LNCaP clone FGC (cell line): ENCODE measurements around the gene MPPED2.

Source experiments
- DNase-seq: peaks from one replicate; pipeline ENCODE4 v3.0.0-alpha.2; 2011; ENCODE audit warnings: low read depth
- H3K4me3 ChIP-seq: 2 replicates; pipeline ENCODE4 v1.5.1; 2011; ENCODE audit warnings: mild to moderate bottlenecking, low read depth, low read length, control low read depth
- TF ChIP-seq, protein P1 (sequence below): IDR thresholded peaks from 2 replicates; pipeline ENCODE4 v1.5.1; 2012; ENCODE audit warnings: mild to moderate bottlenecking; ENCODE audit not compliant: control insufficient read depth, insufficient read depth; ENCODE audit errors: extremely low read depth

The MPPED2 gene

DNA sequence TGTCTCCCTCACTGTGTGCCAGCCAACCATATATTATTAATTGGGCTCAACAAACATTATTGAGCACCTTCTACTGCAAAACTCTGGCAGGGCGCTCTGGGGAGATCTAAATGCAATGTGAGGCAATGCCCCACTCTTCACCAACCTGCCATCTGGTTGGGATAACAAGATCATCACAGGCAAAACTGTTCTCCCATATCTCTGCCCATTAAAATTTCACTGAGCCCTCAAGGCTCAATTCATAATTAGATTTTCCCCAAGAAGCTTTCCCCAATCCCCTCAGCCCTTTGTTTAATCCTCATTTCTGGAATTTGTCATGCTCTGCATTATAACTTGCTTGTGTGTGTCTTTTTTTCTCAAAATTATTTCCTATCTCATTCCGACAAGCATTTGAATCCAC, 156.6 kb downstream of the MPPED2 start:
- TF ChIP-seq, protein P1, sequence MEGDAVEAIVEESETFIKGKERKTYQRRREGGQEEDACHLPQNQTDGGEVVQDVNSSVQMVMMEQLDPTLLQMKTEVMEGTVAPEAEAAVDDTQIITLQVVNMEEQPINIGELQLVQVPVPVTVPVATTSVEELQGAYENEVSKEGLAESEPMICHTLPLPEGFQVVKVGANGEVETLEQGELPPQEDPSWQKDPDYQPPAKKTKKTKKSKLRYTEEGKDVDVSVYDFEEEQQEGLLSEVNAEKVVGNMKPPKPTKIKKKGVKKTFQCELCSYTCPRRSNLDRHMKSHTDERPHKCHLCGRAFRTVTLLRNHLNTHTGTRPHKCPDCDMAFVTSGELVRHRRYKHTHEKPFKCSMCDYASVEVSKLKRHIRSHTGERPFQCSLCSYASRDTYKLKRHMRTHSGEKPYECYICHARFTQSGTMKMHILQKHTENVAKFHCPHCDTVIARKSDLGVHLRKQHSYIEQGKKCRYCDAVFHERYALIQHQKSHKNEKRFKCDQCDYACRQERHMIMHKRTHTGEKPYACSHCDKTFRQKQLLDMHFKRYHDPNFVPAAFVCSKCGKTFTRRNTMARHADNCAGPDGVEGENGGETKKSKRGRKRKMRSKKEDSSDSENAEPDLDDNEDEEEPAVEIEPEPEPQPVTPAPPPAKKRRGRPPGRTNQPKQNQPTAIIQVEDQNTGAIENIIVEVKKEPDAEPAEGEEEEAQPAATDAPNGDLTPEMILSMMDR: no peak
- DNase-seq: no peak

DNA sequence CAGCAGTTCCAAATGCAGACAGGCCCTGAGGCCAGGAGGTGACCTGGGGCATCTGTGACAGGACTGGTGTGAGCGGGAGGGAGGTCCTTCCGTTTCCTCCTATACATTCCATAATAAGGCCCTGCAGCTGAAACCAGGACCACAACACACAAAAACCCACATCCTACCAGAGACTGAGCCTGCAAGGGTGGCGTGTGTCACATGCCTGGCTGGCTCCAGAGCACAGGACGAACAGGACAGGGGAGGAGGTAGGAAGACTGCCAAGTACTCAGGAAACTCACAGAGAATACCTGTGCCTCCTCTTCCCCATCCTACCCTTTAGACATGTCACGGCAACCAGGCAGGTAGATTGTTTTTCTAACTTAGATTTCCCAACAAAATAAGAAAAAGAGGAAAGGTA, 159.4 kb downstream of the MPPED2 start:
- TF ChIP-seq, protein P1: no peak
- no peak overlapping the region for H3K4me3 ChIP-seq
- no peak for DNase-seq

More for the DNA sequence above, 156.6 kb downstream of the MPPED2 start:
- H3K4me3 ChIP-seq: no peak overlapping the region

DNA sequence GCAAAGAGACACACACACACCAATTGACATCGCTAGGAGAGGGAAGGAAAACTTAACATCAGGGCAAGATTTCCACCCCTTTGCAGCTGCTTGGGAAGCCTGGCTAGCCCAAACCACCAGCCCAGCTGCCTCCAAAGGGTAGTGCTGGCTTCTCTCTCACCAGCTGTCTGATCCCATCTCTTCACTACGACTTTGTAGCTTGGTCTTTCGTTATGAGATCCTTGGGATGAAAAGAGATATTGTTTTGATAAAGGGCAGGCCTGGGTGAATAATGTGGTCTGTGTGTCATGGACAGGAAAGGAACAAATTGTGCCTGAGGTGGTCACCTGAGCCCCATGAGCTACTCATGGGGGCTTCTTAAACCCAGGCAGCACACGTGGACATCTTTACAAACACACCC, 161.3 kb downstream of the MPPED2 start:
- DNase-seq: no peak
- TF ChIP-seq, protein P1: no peak
- H3K4me3 ChIP-seq: no peak overlapping the region

DNA sequence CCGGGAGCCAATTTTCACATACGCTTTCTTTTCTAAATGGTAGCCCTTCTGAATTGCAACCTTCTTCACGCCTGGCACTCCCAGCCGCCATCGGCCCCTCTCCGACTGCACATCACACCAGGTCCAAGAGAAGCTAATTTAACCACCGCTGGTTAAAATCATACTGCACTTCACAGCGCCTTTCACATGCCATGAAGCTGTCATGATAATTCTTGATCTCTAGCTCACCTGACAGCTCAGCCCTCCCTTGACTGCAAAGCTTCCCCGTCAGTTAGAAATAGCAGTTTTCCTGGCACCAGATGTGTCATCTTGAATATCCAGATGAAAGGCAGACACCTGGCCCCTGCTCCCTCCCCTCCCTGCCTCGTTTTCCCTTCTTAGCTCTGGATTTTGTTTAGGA, 161.8 kb downstream of the MPPED2 start:
- TF ChIP-seq, protein P1: no peak
- no peak overlapping the region for H3K4me3 ChIP-seq
- no peak for DNase-seq

DNA sequence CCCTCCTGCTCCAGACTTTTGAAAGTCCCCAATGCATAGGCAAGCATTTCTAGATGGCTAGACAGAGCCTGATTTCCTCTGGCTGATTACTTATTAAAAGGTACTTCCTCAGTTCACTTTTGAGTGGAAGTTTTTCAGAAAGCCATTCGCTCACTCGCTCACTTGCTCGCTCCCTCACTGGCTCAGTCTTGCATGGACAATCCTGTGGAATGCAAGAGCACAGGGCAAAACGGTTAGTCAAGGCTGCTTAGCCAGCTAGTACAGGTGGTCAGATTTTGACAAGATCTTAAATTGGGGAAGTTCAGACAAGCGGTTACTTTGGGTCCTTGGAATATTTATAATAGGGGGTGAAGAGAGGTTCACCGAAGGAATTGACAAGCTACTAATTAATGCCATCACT, 162.3 kb downstream of the MPPED2 start:
- no peak overlapping the region for H3K4me3 ChIP-seq
- TF ChIP-seq, protein P1: no peak
- DNase-seq: no peak

DNA sequence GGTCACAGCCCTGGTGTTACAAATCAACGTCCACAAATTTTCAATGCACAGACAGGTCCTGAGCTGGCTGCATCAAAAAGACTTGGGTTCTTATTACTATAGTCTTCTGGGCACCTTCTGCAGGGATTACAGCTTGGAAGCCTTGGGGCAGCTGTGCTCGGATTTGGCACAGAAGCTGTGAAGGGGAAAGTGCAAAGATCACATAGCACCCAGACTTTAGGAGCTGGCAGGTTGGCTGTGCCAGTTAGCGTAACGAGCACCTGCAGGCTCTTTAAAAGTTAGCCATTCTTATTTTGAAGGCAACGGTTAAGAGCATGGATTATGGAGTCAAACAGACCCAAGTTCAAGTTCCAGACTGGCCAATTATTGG, 162.9 kb downstream of the MPPED2 start:
- no peak for DNase-seq
- TF ChIP-seq, protein P1: no peak
- H3K4me3 ChIP-seq: no peak overlapping the region

DNA sequence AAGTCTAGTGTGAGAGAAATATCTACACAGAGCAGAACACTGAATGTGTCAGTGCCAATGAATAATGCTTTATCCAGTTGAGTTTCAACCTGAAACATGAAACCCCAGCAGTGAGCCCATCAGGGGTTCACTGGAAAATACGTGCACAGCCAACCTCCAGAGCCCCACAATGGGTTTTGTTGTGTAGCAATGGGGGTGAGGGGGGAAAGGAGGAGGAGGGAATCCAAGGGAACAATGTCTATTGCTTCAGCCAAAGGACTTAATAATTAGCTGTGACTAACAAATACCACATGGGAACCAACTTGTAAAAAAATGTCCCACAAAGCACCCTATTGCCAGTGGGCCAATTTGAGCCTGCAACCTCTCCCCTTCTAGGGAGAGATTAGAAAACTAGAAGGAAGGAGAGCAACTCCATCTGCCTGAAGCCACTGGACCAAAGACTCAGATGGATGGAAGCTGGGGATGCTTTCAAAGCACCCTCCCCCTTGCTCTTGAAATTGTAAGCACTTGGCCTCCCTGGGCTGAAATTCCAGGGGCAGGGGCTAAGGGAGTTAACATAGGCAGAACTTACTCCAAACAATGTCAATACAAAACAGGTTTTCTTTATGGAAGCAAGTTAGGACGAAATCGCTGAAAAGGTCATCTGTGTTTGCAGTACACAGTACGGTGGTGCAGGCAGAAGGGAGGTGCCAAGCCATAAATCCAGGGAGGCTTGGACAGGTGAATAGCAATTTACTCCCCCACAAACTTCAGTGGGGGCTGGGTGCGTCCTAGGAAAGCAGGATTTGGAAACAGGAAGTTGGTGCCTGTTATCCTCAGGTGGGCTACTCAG, 163.5 kb downstream of the MPPED2 start:
- no peak overlapping the region for H3K4me3 ChIP-seq
- TF ChIP-seq, protein P1: no peak
- peak; percentile 14 for DNase-seq
